Stimulated activated CD4-positive, alpha-beta T cell treated with anti-CD3 and anti-CD28 coated beads, Interleukin-1b, Interleukin-23, amount 100 ng/mL, for 24 hours (primary cell): ENCODE measurements around the gene MC1R.
"Not testable (repeated sequence)": the region's sequence is repeated elsewhere in the genome, so short reads cannot be mapped to it uniquely, and the experiment has no call there.

ENCODE experiments used
- DNase-seq, 4 experiments: peaks; one replicate each; pipeline ENCODE4 v3.0.0-alpha.2; 2020; ENCODE audit warnings: low read depth in 4 of 4, low spot score in 1 of 4

The MC1R gene

GRCh38 chr16:89958068-89958467 is 39.4 kb downstream of the MC1R start:
- no peak for DNase-seq

GRCh38 chr16:89958596-89958995 is 39.9 kb downstream of the MC1R start:
- DNase-seq = no peak

DNA sequence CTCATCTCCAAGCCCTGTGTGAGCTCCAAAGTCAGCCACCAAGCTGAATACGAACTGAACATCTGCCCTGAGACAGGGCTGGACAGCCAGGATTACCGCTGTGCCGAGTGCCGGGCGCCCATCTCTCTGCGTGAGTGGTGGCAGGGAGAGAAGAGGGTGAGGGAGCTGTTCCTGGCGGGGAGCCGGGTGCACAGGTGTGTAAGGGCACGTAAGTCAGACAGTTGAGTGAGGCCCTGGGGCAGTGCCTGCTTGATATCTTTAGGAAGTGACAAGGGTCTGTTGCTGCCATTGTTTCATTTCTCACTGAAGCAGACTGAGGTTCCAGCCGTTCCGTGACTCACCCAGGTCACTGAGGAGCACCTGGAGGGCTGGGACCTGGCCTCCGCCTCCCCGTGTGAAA is 42.3 kb downstream of the MC1R start:
- DNase-seq = no peak

DNA sequence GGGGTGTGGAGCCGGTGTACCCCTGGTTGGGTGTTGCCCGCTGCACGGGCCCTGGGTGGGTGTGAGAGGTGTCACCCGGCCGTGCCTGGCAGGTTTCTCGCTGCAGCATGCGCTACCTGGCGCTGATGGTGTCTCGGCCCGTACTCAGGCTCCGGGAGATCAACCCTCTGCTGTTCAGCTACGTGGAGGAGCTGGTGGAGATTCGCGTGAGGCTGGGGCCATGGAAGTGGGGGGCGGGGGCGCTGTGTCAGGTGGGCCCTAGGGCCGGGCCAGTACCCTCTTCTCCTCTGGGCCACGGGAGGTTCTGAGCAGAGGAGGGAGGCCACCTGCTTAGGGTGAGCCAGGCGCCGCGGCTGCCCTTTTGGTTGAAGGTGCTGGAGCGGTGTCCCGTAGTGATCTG is 43.3 kb downstream of the MC1R start:
- no peak for DNase-seq

- no peak for DNase-seq
Measured at GRCh38 chr16:89962754-89963498, 44.3 kb downstream of the MC1R start.

DNA sequence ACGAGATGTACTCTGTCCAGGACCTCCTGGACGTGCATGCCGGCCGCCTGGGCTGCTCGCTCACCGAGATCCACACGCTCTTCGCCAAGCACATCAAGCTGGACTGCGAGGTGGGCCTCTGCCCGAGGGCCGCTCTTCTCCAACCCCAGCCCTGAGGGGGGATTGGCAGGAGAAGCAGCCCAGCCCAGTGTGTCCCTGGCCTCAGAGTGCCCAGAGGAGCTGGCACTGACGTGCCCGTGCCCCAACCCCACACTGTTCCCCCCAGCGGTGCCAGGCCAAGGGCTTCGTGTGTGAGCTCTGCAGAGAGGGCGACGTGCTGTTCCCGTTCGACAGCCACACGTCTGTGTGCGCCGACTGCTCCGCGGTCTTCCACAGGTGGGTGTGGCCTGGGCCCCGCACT is 45.5 kb downstream of the MC1R start:
- DNase-seq = no peak

GRCh38 chr16:89965447-89966225 is 47.0 kb downstream of the MC1R start:
- DNase-seq = no peak

DNA sequence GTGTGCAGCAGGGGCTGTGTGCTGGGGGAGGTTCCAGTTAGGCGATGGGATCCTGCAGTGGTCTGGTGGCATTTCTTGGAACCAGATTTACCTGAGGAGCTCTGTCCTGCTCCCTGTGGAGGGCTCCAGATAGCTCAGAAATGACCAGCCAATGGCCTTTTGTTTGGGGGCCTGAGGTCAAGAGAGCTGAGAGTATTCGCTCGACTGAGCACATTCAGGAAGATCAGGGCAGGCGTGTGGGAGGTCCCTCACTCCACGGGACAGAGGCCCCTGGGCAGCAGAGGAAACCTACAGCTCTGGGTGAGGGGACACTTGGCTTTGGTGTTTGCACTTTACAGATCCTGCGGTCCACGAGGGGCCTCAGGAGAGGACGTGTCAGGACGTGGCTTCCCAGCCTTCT is 48.1 kb downstream of the MC1R start:
- no peak for DNase-seq

GRCh38 chr16:89967436-89967835 is 48.8 kb downstream of the MC1R start:
- not testable (repeated sequence) for DNase-seq

DNA sequence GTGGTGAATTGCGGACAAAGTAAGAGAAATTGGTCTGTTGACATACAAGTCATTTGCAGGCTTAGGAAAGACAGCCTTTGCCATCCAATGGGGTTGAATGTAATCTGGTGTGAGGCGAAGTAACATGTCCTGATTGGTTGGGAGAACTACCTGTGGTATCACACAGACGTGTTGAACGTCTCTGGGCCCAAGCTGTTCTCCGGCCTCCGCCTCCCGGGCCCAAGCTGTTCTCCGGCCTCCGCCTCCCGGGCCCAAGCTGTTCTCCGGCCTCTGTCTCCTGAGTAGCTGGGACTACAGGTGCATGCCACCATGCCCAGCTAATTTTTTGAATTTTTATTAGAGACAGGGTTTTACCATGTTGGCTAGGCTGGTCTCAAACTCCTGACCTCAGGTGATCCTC is 49.4 kb downstream of the MC1R start:
- not testable (repeated sequence) for DNase-seq

DNA sequence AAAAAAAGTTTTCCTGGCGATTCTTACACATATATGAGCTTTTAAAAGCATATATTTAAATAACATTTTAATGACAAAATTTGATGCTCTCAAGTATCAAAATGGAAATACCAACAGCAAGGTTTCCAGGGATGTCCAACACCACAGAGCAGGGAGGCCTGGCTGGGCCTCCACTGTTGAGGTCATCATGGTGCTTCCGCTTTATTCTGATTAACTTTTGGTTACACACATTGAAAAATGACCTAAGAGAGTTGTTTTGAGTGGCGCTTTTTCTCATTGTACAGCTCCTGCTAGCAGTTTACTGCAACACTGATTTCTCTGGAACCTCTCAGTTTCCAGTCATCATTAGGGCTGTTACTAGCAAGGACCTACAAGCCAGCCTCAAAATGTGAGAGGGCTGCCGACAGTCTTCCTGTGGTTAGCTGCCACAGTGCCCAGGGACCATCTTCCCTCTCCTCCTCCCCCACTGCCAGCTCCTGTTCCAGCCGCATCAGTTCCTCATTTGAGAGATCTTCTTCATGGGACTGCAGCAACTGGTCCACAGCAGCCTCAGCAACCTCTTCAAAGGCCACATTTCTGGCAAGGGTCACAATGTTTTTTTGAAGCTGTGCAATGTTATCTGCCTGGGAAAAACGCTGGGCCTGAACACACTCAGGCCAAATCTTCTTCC is 51.2 kb downstream of the MC1R start:
- no peak for DNase-seq
